ENCODE data around the gene PRKCE. TPM values are rescaled to one million over a fixed set of nuclear protein-coding genes. Genes with fewer than 3 reads are reported as not detected.

PRKCE gene
- total and polyA plus RNA-seq, 2 experiments from 2014 or later, result 0.94 to 1.2 TPM

DNA sequence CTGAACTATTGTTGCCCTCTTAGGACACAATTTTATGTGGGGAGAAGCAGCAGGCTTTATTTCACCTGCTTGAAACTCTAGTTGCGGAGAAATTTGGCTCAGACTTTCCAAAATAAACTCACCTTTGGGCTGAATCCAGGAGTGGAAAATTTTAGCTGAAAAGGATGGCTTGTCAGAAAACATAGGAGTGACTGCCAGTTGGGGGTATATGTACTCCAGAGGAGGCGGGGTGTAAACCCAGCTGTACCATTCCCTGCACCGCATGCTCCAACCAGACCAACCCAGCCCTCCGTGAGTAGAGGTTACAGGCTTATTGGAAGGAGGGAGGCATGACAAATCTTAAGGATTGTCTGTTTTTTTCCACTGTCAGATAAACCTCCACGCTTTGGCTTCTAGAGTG lies 53.8 kb downstream of the PRKCE start (continued):
- TF ChIP-seq POLR2AphosphoS5 (IDR thresholded peaks at IDR 0.05; ENCODE audit: low read depth), result no peak
- TF ChIP-seq CREB1 (CRISPR knock-in tag; IDR thresholded peaks at IDR 0.05; ENCODE audit: low read depth), result no peak
- no peak for TF ChIP-seq EZH2 (IDR thresholded peaks at IDR 0.05; ENCODE audit: low read depth, unreplicated experiment)
- TF ChIP-seq CTCF (conservative IDR thresholded peaks at IDR 0.05; ENCODE audit: low read depth in 2 of 2), result no peak
- no peak for TF ChIP-seq NANOG (IDR thresholded peaks at IDR 0.05; ENCODE audit: borderline replicate concordance)

DNA sequence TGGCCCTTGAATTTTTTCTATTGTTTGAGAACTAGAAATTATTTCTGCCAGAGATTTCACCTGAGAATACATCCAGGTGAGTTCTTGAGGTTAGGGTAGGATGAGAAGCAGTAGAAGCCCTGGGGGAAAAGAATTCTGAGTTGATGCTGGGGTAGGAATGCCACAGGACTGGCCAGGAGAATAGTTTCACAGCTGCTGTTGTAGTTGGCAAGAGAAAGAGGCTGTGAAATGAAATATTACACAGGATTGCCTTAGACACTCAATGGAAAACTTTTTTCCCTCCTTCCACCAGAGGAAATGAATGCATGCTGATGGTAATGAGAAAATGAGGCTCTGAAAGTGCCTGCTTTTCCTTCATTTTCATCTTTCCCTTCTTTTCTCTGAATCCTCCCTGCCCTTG lies 54.6 kb downstream of the PRKCE start:
- ATAC-seq (no peak), DNase-seq (ENCODE audit: low spot score) (no peak)
- no peak overlapping the region for H3K4me2 ChIP-seq
- Mint-ChIP-seq H3K27ac (no peak overlapping the region), H3K4me1 (no peaks in the 10 kb centered on the region), H3K9me3 (peaks cover 10% of the 10 kb centered on the region; the same call in 2 of the 3 replicates), H3K27me3 (ENCODE audit: insufficient read depth, low read depth, poor library complexity) (peaks cover 4% of the 10 kb centered on the region), H3K36me3 (ENCODE audit: low read depth) (0 out of 3 replicates have a peak, but pooled peaks cover 5% of the 10 kb centered on the region), H3K4me3 (no peak overlapping the region)
- no peaks in the 10 kb centered on the region for H3K9me2 ChIP-seq (ENCODE audit: insufficient read depth)
- no peaks in the 10 kb centered on the region for H3K36me3 ChIP-seq (ENCODE audit: insufficient read depth)
- no peaks in the 10 kb centered on the region for H3K4me1 ChIP-seq (ENCODE audit: insufficient read depth)
- no peak overlapping the region for H3K4me3 ChIP-seq
- H3K79me2 ChIP-seq (replicated peaks; ENCODE audit: insufficient read depth), result no peaks in the 10 kb centered on the region
- no peaks in the 10 kb centered on the region for H3F3A ChIP-seq (replicated peaks; ENCODE audit: low read depth)
- TF ChIP-seq ZNF462 (CRISPR knock-in tag; IDR thresholded peaks at IDR 0.05) (no peak), REST (IDR thresholded peaks at IDR 0.05; ENCODE audit: unreplicated experiment) (no peak), POLR2AphosphoS5 (IDR thresholded peaks at IDR 0.05; ENCODE audit: low read depth) (no peak)
- H2AFZ ChIP-seq, result no peak overlapping the region
- no peaks in the 10 kb centered on the region for H3K27me3 ChIP-seq (ENCODE audit: insufficient read depth)
- no peaks in the 10 kb centered on the region for H4K20me1 ChIP-seq (replicated peaks; ENCODE audit: insufficient read depth)
- H3K27ac ChIP-seq (ENCODE audit: low read depth), result no peak overlapping the region
